ENCODE data around the gene OPHN1.

DNA sequence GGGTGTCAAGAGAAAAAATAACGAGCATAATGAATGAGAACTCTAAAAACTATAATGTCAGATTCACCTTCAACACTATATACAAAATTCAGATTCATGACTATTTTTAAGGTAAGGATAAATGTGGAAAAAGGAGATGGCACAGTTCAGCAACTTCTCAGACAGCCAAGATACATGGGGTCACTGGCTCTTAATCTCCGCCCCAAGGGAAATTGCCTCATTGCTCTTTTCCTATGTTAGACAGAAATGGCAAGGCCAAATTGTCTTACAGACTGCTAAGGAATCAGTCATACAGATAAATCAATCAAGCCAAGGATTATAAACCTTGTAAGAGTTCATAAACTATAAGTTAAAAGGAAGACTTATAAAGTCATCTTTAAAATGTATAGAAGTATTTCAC lies 183.4 kb downstream of the OPHN1 start:
- TF ChIP-seq, protein P1, sequence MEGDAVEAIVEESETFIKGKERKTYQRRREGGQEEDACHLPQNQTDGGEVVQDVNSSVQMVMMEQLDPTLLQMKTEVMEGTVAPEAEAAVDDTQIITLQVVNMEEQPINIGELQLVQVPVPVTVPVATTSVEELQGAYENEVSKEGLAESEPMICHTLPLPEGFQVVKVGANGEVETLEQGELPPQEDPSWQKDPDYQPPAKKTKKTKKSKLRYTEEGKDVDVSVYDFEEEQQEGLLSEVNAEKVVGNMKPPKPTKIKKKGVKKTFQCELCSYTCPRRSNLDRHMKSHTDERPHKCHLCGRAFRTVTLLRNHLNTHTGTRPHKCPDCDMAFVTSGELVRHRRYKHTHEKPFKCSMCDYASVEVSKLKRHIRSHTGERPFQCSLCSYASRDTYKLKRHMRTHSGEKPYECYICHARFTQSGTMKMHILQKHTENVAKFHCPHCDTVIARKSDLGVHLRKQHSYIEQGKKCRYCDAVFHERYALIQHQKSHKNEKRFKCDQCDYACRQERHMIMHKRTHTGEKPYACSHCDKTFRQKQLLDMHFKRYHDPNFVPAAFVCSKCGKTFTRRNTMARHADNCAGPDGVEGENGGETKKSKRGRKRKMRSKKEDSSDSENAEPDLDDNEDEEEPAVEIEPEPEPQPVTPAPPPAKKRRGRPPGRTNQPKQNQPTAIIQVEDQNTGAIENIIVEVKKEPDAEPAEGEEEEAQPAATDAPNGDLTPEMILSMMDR (IDR thresholded peaks at IDR 0.05; ENCODE audit: poor library complexity, severe bottlenecking) = no peak
- TF ChIP-seq TAF1 (IDR thresholded peaks at IDR 0.05; ENCODE audit: low read depth) = no peak
- no peak for TF ChIP-seq EZH2 (IDR thresholded peaks at IDR 0.05; ENCODE audit: borderline replicate concordance, insufficient read depth, low read length, poor library complexity, severe bottlenecking)
- TF ChIP-seq RAD21 (conservative IDR thresholded peaks at IDR 0.05) = no peak
- TF ChIP-seq EP300 (conservative IDR thresholded peaks at IDR 0.05; ENCODE audit: poor library complexity, severe bottlenecking) = no peak
